GM21737 (cell line): ENCODE results near the gene SCAMP1.
A peak's percentile ranks its signal among the peaks of the same experiment; 100 is the strongest.
"Not testable (repeated sequence)": the region's sequence is repeated elsewhere in the genome, so short reads cannot be mapped to it uniquely, and the experiment has no call there.

ENCODE experiments used
- ATAC-seq: cut with Tn5 transposase; IDR thresholded peaks from one replicate; pipeline ENCODE4 v1.9.1; 2021; ENCODE audit warnings: mild to moderate bottlenecking, moderate library complexity; ENCODE audit not compliant: unreplicated experiment

The SCAMP1 gene

DNA sequence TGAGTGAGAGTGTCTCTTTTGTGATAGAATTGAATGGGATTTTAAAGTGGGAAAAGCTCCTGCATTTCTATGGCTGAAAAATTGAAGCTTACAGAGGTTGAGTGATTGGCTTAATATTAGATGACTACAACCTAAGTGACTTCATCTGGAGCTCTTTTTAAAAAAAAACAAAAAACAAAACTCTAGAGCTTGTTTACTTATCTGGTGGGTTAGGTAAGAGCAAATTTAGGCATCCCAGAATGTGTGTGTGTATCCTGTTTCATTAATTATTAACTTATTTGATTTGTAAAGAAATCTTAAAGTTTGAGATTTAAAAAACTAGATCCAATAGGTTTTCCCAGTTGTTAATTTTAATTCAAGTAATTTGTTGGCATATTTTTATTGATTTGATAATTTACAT lies 60.1 kb downstream of the SCAMP1 start:
- no peak for ATAC-seq

DNA sequence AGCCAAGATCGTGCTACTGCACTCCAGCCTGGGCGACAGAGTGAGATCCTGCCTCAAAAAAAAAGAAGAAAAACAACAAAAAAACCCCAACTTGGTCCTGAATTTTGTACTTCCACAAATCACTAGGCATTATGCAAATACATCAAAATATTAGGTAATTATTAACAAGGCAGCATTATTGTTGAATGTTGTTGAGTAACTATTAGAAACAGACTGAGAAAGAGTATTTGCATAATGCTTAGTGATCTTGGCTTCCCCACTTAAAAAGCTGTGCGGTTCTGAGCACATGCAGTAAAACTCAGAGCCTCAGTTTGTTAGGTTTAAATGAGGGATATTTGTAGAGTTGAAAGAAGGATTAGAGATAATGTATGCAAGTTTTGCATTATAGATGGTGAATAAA lies 64.2 kb downstream of the SCAMP1 start:
- no peak for ATAC-seq

DNA sequence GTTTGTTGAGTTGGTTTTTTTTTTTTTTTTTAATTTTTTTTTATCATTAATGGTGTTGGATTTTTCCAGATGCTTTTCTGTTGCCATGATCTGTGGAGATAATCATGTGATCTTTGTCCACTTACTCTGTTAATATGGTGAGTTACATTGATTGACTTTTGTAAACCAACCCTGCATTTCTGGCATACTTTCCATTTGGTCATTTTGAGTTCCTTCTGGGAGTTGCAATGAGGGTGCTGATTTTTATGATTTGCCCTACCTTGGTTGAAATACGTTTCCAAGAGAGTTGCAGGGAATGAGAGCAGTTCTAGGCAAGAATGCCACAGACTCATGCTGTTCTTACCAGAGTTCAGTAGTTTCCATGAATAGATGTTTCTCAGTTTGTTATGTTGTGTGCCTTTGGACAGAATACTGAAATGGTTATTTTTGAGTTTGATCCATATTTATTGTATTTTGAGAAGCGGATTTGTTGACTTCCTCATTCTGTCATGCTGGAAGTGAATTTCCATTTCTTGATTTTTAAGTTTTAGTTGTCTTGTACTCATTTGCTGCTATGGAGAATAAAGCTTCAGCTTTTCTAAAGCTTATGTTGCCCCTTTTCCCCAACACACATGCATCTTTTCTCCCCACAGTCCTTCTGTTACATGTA lies 69.0 kb downstream of the SCAMP1 start:
- ATAC-seq = no peak

DNA sequence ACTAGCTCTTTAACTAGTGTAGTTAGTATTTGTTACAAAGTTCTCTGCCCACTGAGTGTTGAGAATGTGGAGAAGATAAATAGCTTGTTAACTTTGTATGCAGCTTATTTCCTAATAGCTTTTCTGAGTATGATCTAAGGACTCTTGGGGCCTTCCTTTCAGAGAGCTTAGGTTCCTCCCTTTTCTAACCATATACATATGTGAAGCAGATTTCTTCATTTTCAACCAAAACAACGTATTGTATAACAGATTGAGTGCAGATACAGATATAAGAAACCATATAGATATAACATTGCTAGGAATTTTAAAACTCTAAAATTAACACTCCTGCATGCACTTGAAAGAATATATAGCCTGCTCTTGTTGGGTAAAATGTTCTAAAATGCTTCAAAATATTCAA lies 70.4 kb downstream of the SCAMP1 start:
- no peak for ATAC-seq

DNA sequence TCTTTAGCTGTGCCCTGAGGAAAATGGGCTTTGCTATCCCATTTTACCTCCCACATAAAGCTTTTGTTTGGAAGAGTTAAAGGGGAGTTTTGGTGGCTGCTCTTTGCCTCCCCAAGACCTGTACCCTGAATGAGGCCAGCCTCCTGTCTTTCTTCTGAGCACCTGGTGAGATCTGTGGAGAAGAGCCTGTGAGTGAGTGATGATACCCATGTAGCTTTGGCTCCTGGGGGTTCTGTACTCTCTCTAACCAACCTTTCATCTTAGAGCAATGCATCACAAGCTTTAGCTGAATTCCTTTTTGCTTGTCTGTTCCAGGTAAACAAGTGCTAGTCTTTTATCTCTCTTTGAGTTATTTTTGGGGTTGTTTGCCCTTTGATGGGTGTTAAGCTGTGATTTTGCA lies 73.6 kb downstream of the SCAMP1 start:
- no peak for ATAC-seq

DNA sequence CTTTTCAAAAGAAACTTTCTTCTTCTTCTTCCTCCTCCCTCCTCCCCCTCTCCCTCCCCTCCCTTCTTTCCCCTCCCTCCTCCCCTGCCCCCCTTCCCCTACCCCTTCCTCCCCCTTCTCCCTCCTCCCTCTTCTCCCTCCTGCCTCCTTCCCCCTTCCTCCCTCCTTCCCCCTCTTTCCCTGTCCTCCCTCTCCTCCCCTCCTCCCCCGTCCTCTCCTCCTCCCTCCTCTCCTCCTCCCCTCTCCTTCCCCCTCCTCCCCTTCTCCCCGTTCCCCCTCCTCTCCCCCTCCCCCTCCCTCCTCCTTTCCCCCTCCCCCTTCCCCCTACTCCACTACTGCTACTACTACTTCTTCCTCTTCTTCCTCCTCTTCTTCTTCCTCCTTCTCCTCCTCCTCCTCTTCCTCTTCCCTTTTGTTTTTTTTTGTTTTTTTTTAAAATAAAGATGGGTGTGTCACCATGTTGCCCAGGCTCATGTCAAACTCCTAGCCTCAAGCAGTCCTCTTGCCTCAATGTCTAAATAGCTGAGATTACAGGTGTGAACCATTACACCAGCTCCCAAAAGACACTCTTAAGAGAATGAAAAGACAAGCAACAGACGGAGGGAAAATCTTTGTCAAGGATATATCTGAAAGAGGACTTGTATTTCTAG lies 87.5 kb downstream of the SCAMP1 start:
- ATAC-seq = no peak

DNA sequence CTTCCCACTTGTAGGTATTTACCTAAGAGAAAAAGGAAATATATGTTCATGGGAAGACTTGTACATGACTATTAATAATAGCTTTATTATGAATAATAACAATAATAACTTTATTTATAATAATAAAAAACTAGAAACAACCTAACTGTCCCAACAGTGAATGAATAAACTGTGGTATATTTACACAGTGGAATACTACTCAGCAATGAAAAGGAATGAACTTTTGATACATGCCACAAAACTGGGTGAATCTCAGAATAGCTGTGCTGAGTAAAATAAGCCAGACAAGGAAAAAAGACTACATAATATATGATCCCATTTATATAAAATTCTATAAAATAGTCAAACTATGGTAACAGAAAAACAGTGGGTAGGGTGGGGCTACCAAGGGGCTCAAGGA lies 88.7 kb downstream of the SCAMP1 start:
- no peak for ATAC-seq

DNA sequence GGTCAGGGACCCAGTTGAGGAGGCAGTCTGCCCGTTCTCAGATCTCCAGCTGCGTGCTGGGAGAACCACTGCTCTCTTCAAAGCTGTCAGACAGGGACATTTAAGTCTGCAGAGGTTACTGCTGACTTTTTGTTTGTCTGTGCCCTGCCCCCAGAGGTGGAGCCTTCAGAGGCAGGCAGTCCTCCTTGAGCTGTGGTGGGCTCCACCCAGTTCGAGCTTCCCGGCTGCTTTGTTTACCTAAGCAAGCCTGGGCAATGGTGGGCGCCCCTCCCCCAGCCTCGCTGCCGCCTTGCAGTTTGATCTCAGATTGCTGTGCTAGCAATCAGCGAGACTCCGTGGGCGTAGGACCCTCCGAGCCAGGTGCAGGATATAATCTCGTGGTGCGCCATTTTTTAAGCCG lies 97.1 kb downstream of the SCAMP1 start:
- ATAC-seq = not testable (repeated sequence)

DNA sequence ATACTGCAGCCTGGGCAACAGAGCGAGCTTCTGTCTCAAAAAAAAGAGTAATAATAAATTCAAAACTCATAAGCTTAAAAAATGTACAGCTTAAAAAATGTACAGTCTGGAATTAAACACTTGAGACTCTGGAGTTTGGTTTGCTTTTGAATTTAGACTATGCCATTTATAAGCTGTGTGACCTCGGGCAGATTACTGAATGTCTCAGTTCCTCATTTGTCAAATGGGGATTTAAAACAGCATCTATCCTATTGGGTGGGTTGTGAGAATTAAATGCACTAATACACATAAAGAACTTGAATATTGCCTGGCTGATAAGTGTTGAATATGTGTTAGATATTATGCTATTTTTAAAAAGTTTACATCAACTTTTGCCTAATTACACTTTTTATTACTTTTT lies 98.4 kb downstream of the SCAMP1 start:
- ATAC-seq = no peak

DNA sequence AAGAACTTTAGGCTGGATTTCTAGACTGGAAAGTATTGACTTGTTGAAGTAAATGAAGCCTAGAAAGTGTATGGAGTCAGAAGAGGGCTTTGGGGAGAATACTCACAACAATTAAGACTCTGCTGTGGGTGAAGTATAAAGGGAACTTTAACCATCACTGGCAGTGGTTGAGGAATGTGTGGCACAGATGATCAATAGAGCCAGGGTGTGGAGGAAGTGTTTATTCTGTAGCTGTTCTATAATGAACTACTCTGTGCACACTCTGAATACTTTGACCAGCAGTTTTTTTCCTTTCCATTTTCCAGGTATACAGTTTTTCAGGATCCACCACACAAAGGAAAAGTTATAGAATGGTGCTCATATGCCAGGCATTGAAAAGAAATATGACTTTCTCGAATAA lies 106.7 kb downstream of the SCAMP1 start:
- no peak for ATAC-seq

DNA sequence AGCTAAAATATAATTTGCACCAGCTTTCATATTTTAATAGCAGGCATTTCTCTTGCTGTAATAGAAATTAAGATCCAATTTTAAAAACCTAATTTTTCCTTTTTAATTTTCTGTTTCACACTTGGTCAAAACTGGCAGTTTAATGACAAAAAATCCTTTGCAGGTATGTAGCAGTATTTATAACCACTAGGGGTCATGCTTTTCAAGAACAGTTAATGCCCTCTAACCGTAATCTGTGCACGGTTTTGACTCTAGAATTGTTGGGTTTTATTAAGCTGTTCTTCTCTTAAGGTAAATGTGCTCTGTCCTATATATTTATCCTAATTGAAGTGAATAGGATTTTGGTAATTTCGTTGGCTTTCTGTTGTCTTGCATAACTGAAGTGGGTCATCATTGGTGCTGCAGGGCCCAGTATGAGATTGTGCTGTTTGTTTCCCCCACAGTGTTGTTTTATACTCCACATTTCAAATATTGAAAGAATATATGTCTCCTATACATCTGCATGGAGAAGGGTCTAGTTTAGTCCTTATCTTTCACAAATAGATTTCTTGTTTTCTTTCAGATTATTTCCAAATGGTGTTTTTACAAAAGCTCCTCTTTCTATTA lies 107.4 kb downstream of the SCAMP1 start:
- no peak for ATAC-seq

DNA sequence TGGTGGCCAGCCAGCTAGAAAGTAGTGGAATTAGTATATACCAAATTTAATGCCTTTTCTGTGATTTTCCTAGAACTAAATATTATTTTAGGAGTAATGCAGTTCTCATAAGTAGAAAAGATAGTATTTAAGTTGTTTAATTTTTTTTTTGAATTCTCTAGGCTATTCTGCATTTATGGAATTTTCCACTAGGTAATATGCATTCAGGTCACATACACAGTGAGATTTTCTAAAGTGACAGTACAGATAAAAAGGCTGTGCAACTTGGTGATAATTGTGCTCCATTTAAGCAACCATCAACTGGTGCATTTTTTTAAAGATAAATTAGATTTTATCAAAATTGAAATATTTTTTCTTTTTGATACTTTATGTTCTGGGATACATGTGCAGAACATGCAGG lies 111.5 kb downstream of the SCAMP1 start:
- no peak for ATAC-seq

DNA sequence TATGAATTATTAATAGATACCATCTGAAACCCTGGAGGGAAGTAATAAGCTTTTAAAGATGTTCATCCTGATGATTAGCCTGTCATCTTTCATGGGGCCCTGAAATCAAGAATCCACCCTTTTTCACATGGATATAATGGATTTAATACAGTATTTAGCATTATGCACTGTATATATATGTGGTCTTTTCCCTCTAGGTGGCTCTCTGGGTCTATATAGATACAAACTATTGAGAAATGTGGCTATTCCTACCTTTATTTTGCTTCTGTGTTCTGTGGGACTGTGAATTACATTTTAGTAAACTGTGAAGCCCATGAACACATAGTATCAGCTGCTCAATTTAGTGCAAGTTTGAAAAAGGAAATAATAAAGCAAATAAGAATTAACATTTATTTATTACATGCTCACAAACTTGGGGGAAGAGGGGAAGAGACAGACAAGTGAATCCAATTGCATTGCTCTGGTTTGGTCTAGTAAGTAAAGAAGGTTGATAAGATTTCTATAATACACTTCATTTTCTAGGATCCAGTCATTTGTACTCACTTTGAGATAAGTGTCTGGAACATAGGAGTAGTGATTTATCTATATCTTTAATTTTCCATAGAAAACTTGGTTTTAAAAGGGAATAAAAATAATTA lies 112.2 kb downstream of the SCAMP1 start:
- no peak for ATAC-seq

DNA sequence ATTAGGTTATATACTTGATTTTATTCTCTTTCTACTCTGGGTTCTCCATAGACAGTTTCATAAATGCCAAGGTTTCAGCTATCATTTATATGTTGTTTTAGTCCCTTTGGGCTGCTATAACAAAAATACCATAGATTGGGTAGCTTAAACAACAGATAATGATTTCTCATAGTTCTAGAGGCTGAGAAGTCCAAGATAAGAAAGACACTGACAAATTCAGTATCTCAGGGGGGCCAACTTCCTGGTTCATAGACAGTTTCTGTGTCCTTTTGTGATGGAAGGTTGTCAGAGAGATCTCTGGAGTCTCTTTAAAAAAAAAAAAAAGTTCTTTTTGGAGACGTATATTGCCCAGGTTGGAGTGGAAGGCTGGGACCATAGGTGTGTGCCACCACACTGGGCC lies 113.3 kb downstream of the SCAMP1 start:
- no peak for ATAC-seq

DNA sequence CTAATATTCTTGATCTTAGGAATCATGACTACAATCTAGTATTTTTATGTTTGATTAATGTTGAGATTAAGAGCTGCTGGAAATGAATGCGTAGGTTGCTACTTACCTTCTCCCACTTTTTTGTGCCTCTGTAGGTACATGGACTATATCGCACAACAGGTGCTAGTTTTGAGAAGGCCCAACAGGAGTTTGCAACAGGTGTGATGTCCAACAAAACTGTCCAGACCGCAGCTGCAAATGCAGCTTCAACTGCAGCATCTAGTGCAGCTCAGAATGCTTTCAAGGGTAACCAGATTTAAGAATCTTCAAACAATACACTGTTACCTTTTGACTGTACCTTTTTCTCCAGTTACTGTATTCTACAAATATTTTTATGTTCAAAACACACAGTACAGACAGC lies 115.0 kb downstream of the SCAMP1 start:
- ATAC-seq = no peak

DNA sequence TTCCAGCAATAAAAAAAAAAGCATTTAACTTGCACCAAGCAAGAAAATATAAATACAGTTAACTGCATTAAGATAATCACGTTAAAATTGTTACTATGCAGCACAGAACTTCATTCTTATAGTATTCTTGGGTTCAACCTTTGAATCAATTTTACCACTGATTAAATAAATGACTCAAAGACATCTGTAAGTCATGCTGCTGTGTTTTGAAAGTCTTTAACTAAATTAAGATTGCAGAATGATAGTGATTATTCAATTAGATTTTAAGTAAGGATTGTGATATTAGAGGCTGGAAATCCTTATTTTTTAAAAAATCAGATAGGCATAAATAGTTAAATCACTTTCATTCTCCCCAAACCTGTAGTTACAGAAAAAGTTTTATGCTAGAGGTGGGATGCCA lies 116.4 kb downstream of the SCAMP1 start:
- ATAC-seq = no peak

DNA sequence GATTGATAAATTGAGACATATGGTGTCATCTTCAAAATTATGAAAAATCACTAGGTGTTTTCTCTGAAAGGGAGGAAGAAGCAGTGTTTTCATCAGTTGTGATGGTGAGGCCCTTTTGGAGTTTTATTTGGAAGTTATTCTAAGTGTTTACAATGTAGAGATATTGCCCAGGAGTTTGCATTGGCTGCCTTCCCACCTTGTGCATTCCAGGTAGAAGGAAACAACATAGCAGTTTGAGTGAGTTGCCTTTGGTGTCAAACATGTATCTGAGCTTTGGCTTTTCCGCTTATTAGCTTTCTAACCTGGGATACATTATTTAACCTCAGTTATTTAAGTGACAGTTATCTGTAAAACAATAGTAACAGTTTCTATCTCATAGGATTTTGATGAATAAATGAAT lies 122.5 kb downstream of the SCAMP1 start:
- ATAC-seq = no peak

DNA sequence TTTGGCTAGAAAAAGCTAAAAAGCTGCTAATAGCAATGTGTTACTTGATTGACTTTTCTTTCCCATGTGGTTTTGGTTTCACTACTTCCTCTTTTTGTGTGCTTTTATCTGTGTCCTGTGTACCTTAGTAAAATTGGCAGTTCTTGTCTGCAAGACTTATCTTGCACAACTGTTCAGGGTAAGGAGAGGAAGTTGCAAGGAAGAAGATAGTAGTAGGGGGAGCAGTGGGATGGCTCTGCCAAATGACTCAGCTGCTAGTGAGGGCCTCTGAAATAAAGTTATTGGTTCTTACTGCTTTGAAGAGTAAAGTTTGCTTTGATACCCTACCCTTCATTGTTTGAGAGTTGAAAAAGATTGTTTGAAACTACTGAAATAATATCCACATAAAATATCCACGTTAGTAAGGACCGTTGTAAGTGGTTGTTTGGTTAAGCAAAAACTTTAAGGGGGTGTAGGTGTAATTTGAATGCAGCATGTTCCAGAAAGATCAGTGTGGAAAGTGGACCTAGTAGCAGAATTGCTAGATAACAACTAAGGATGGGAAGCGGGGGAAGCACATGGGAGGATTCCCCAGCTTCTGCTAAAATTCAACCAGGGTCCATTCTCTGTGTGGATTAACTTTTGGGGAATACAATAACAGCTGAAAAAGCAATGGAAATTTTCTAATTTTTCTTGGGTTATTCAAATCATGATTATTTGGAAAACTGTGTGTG lies 123.5 kb downstream of the SCAMP1 start:
- peak; percentile 78 for ATAC-seq

DNA sequence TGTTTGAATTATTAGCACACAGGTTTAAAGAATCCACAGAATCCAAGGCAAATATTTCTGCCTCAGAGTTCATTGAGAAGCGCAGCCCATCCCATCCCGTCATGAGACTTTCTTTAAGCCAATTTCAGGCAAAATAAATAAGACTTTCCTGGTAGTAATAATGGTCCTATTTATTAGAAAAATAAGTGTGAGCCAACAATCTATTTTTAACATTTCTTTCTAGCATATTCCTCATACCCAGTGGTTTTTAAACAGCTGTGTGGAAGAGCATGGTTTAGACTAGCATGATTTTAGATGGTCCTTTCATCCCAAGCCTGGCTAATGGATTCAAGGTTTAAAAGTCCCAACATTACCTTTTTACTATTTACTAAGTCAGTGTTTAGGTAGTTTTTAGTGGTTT lies 125.8 kb downstream of the SCAMP1 start:
- no peak for ATAC-seq

DNA sequence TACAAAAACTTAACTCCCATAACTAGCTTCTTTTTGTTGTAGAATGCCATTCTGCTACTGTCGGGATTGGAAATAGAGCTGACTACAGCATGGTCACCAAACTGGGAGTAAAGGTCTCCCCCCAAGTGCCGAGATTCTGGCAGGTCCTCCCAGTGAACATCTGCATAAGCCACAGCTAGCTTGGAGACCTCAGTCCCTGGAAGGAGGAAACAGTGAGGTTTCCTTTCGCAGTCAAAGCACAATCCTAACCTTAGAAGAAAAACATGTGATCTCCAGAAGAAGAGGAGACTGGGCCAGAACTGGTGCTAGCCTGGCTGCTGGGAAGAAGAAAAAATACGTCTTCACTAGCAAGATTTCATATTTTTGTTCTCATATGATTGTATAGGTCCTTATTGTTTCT lies 127.4 kb downstream of the SCAMP1 start:
- no peak for ATAC-seq

DNA sequence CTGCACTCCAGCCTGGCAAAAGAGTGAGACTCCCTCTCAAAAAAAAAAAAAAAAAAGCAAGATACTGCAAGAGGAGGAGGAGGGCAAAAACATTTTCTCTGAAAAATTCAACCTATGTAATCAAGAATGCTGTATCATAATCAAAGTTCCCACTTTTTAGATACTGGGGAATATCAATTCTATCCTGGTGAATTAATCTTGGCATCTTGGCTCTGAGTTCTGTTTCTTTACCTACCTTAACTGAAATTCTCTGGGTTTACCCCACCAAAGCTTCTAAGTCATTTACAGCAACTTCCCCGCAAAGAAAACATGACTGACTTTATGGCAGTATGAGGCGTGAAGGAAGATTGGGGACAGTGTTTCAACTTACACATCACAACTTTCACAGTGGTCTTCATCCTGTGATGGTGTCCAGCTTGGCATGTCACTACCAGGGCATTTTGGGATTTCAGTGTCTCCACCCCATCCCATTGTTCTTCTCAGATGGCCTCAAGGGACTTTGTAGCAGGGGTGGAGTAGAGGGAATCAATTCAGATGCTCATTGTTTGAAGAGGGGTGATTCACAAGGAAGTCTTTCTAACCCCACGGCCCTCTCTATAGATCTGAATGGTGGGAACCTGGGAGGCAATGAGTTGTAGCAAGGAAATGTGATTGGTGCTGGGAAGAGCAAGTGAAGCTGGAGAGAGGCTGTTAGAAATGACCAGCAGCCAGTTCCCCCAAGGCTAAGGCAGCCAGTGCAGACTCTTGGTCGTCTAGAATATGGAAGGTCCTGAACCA lies 130.5 kb downstream of the SCAMP1 start:
- no peak for ATAC-seq
